Activated CD4-positive, alpha-beta T cell treated with anti-CD3 and anti-CD28 coated beads, Interleukin-2, Interleukin-4, amounts not matched to agents 100 ng/mL and 50 ng/mL, durations not matched to agents 16 hours and 8 hours (primary cell): ENCODE data around the gene XKR3.
"Not testable (repeated sequence)": the region's sequence is repeated elsewhere in the genome, so short reads cannot be mapped to it uniquely, and the experiment has no call there.

Source experiments
- DNase-seq: peaks from one replicate; pipeline ENCODE4 v3.0.0-alpha.2; 2020; ENCODE audit warnings: low spot score

Gene XKR3

DNA sequence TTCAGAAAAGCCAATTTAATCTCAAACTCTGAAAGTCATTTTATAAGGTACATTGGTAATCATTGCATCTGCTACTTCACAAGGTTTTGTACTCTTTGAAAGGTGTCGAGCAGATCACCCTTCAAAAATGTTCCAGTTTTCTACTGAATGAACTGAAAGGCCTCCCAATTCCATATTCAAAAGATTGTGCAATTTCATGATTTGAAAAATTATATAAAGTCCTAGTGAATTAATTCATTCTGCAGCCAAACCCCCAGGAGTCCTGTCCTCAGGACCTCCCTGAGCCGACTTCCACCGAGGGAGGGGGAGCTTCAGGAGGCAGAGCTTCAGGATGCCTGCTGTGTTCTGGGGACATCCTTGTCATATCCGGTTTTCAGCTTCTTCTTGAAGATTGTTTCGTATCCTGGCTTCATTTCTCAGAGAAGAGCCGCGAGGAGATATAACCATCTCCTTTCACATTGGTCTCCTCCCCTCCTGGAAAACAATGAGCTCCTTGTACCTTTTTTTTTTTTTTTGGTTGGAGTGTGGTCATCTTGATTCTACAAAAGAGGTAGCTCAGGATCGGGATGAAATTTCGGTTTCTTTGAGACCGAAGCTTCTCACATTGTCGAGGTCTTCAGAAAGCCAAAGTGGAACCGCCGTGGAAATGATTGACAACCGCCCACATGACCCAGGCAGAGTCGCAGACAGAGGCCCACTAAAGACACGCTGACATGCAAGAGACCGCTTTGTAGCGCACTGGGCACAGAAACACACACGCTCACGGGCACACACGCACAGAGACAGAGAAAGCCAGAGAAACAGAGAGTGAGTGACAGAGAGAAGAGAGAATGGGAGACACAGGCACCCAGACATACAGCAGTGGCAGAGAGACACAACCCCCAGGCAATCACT is 77.7 kb downstream of the XKR3 start:
- DNase-seq = not testable (repeated sequence)

DNA sequence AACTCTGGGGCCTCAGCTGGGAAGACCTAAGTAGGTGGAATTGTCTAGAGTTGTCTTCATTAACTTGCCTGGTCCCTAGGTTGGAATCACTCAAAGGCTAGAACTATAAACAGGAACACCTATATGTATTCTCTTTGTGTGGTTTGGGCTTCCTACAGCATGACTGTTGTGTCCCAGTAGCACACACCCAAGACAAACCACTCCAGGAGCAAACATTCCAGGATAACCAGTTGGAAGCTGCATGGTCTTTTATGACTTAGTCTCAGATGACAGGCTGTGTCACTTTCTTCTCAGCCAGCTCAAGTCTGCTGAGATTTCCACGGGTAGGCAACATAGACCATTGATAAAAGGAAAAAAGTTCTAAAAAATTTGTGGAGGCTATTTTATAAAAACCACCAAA is 90.9 kb downstream of the XKR3 start:
- not testable (repeated sequence) for DNase-seq
